Measurements from ENCODE around the gene SURF4. TPM values are rescaled to one million over a fixed set of nuclear protein-coding genes. Genes with fewer than 3 reads are reported as not detected.
"Not testable (repeated sequence)": the region's sequence is repeated elsewhere in the genome, so short reads cannot be mapped to it uniquely, and the experiment has no call there.

SURF4 gene
- total RNA-seq, 2 experiments from 2014 or later, result 249 to 260 TPM

- no peaks in the 10 kb centered on the region for H3K36me3 Mint-ChIP-seq (ENCODE audit: low read depth)
- ChIA-PET CTCF (no interaction called here), POLR2A (no interaction called here)
- H3K27ac Mint-ChIP-seq, result no peak overlapping the region
- H3K4me1 Mint-ChIP-seq, result no peaks in the 10 kb centered on the region
- H3K9me3 Mint-ChIP-seq, result no peaks in the 10 kb centered on the region
- DNase-seq, result no peak
- no peaks in the 10 kb centered on the region for H3K27me3 Mint-ChIP-seq
- no peak overlapping the region for H3K4me3 Mint-ChIP-seq
Observed at GRCh38 chr9:133323991-133324703, 51.7 kb downstream of the SURF4 start.

GRCh38 chr9:133323211-133323610 lies 52.6 kb downstream of the SURF4 start:
- no peaks in the 10 kb centered on the region for H3K4me1 Mint-ChIP-seq
- ChIA-PET CTCF (no interaction called here), POLR2A (no interaction called here)
- H3K27me3 Mint-ChIP-seq, result no peaks in the 10 kb centered on the region
- no peak overlapping the region for H3K4me3 Mint-ChIP-seq
- no peak for DNase-seq
- no peaks in the 10 kb centered on the region for H3K36me3 Mint-ChIP-seq (ENCODE audit: low read depth)
- no peak overlapping the region for H3K27ac Mint-ChIP-seq
- H3K9me3 Mint-ChIP-seq, result no peaks in the 10 kb centered on the region

GRCh38 chr9:133322701-133323100 lies 53.2 kb downstream of the SURF4 start:
- Mint-ChIP-seq H3K4me1 (no peaks in the 10 kb centered on the region), H3K9me3 (no peaks in the 10 kb centered on the region), H3K36me3 (ENCODE audit: low read depth) (no peaks in the 10 kb centered on the region), H3K27ac (no peak overlapping the region), H3K4me3 (no peak overlapping the region), H3K27me3 (no peaks in the 10 kb centered on the region)
- ChIA-PET CTCF (no interaction called here), POLR2A (no interaction called here)
- no peak for DNase-seq

GRCh38 chr9:133321411-133321935 lies 54.4 kb downstream of the SURF4 start:
- H3K4me1 Mint-ChIP-seq, result no peaks in the 10 kb centered on the region
- H3K27me3 Mint-ChIP-seq, result no peaks in the 10 kb centered on the region
- no peaks in the 10 kb centered on the region for H3K9me3 Mint-ChIP-seq
- ChIA-PET POLR2A (no interaction called here), CTCF (no interaction called here)
- no peak for DNase-seq
- no peaks in the 10 kb centered on the region for H3K36me3 Mint-ChIP-seq (ENCODE audit: low read depth)
- no peak overlapping the region for H3K4me3 Mint-ChIP-seq
- H3K27ac Mint-ChIP-seq, result no peak overlapping the region

GRCh38 chr9:133320421-133320881 lies 55.4 kb downstream of the SURF4 start:
- Mint-ChIP-seq H3K27ac (no peak overlapping the region), H3K4me3 (no peak overlapping the region), H3K4me1 (no peaks in the 10 kb centered on the region), H3K9me3 (no peaks in the 10 kb centered on the region), H3K27me3 (peaks cover 4% of the 10 kb centered on the region), H3K36me3 (ENCODE audit: low read depth) (no peaks in the 10 kb centered on the region)
- DNase-seq, result no peak
- POLR2A ChIA-PET, result no interaction called here
- CTCF ChIA-PET, result no interaction called here

- H3K27ac Mint-ChIP-seq; H3K9me3 Mint-ChIP-seq; DNase-seq; H3K27me3 Mint-ChIP-seq; H3K36me3 Mint-ChIP-seq (ENCODE audit: low read depth); H3K4me1 Mint-ChIP-seq; H3K4me3 Mint-ChIP-seq; POLR2A ChIA-PET; CTCF ChIA-PET: not testable (repeated sequence)
Observed at GRCh38 chr9:133317551-133317950, 58.3 kb downstream of the SURF4 start.

- POLR2A ChIA-PET, result no interaction called here
- no peak overlapping the region for H3K4me3 Mint-ChIP-seq
- no peak for DNase-seq
- H3K27ac Mint-ChIP-seq, result no peak overlapping the region
- peaks cover 4% of the 10 kb centered on the region for H3K27me3 Mint-ChIP-seq
- no peaks in the 10 kb centered on the region for H3K4me1 Mint-ChIP-seq
- no peaks in the 10 kb centered on the region for H3K36me3 Mint-ChIP-seq (ENCODE audit: low read depth)
- H3K9me3 Mint-ChIP-seq, result no peaks in the 10 kb centered on the region
- CTCF ChIA-PET, result no interaction called here
Observed at GRCh38 chr9:133315997-133316396, 59.9 kb downstream of the SURF4 start.

Other genes starting within 250 kb of the SURF4 start
- 1 to 10 TPM; 2.5 to 3.9 TPM for gene GBGT1, start 212.1 kb downstream of the SURF4 start, total RNA-seq
- gene OBP2B, start 166.8 kb downstream of the SURF4 start, total RNA-seq, result not detected
- under 1 TPM; 0.20 to 0.53 TPM for gene ABO, start 100.9 kb downstream of the SURF4 start, total RNA-seq
- gene SURF6, start 39.9 kb downstream of the SURF4 start, total RNA-seq, result 10 to 100 TPM in 1 of 2 experiments, 1 to 10 TPM in 1; 9.3 to 10.9 TPM
- 10 to 100 TPM; 21.1 to 23.3 TPM for gene MED22, start 27.9 kb downstream of the SURF4 start, total RNA-seq
- gene RPL7A, start 27.8 kb downstream of the SURF4 start, total RNA-seq, result 1,000 to 10,000 TPM; 1,627 to 1,632 TPM
- 10 to 100 TPM; 33.8 to 37.6 TPM for gene SURF1, start 19.6 kb downstream of the SURF4 start, total RNA-seq
- gene SURF2, start 19.5 kb downstream of the SURF4 start, total RNA-seq, result 10 to 100 TPM; 10.2 TPM
- gene STKLD1, start 306 bp upstream of the SURF4 start, total RNA-seq, result under 1 TPM; 0.65 to 0.71 TPM
- 10 to 100 TPM; 19.7 to 21.7 TPM for gene REXO4, start 42.0 kb upstream of the SURF4 start, total RNA-seq
- 1 to 10 TPM; 2.1 to 2.4 TPM for gene ADAMTS13, start 46.3 kb upstream of the SURF4 start, total RNA-seq
- 1 to 10 TPM in 1 of 2 experiments, under 1 TPM in 1; 0.68 to 1.2 TPM for gene CACFD1, start 83.9 kb upstream of the SURF4 start, total RNA-seq
- 1 to 10 TPM; 1.2 to 2.0 TPM for gene SLC2A6, start 103.0 kb upstream of the SURF4 start, total RNA-seq
- gene MYMK, start 148.9 kb upstream of the SURF4 start, total RNA-seq, result not detected
- gene ADAMTSL2, start 158.6 kb upstream of the SURF4 start, total RNA-seq, result not detected
- gene FAM163B, start 233.3 kb upstream of the SURF4 start, total RNA-seq, result not detected